ENCODE measurements around the gene NRXN3.

GRCh38 chr14:78358591-78358990 lies 188.4 kb downstream of the NRXN3 start:
- TF ChIP-seq CTCF (conservative IDR thresholded peaks at IDR 0.05; ENCODE audit: low read length) = no peak
- no peak for TF ChIP-seq EZH2phosphoT487 (IDR thresholded peaks at IDR 0.05; ENCODE audit: borderline replicate concordance, low read depth, low read length)
